Activated naive CD4-positive, alpha-beta T cell (primary cell): Measurements from ENCODE around the gene H19.

Experiments
- DNase-seq, 4 experiments: peaks; one replicate each; lab custom pipeline; 2025; lab: John Stamatoyannopoulos, UW

Gene H19

DNA sequence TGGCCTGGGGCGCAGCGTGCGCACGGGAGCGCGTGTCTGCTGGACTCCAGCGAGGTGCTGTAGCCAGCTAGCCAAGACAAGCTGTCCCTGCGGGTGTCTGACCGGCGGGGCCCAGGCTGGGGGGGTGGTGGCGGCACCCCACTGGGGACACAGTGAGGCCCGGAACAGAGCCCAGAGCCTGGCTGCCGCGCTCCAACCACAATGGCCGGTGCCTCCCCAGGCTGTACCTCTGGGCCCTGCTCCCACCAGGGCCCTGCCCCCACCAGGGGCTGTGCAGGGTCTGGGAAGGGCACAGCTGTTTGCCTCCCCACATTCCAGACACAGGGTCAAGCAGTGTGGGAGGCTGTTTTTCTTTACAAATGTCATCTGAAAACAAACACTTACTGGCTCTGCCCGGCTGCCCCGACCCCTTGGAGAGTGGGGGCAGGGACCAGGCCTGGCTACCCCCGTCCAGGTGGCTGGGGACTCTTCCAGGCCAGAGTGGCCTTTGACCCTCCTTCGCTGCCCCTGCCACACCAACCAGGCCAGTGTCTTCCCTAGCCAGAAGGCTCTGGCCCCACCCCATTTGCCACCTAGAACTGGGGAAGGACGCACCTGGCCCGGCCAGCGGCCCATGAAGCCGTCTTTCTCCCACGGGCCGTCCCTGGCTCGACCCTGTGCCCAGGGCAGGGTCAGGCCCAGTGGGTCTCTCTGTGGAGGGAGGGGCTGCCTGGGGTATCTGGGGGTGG, 14.6 kb downstream of the H19 start:
- DNase-seq = no peak

DNA sequence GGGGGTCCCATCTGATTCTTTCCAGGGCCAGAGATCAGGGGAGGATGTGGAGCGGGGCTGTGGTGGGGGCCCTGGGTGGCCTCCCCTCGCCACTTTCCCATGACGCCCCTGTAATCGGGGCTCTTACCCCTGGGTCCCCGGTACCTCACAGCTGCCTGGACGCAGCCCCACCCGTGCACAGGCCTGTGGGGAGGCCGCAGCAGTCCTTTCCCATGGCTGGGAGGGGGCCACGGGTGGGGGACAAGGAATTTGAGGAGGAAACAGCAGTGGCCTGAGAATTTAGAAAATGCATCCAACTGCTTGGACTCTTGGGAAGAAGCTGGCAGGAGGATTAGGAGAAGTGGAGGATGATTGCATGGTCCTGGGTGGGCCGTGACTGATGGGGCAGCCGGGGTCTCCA, 18.0 kb downstream of the H19 start:
- DNase-seq = no peak

DNA sequence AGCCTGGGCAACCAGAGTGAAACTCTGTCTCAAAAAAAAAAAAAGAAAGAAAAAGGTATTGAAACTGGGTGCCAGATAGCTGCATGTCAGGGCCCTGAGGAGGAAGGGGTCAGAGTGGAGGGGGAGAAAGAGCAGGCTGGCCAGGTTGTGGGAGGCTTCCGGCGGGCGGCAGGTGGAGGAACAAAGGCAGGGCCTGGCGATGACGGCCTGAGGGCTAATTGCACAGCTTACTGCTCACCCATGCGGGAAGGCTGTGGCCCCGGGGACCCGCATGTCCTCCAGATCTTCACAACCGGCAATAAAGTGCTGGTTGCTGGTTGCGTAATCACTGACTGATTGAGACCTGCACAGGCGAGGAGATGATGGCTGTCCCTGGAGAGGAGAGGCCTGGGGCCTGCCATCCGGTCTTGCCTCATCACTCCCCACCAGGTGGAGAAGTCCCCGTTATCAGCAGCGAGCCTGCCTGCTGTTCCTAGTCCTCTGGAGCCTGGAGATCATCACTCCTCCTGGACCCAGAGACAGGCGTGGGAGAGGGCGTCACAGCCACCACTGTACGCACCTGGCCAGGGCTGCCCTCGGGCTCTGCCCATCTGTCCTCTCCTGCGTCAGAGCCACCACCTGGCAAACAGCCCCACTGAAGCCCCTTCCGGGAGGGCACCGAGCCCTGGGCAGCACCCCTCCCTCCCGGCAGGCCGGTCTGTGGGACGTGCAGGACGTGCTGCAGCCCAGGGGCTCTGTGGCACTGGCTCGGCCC, 18.7 kb downstream of the H19 start:
- no peak for DNase-seq

DNA sequence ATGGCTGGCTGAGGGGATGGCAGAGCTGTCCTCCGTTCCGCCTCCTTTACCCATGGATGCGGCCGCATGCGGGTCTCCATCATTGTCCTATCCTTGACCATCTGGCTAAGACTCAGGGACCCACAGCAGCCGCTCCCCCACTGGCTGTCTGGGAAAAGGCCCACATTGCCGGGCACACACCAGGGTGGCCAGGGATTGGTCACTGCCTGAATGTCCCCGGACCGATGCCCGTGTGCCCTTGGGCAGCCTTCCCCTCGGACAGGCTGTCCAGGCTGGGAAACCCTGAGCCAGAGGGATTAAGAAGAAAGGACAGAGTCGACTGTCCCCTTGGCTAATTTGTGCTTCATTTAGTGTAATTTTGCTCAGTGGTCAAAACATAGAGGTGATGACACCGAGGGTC, 22.5 kb downstream of the H19 start:
- no peak for DNase-seq

DNA sequence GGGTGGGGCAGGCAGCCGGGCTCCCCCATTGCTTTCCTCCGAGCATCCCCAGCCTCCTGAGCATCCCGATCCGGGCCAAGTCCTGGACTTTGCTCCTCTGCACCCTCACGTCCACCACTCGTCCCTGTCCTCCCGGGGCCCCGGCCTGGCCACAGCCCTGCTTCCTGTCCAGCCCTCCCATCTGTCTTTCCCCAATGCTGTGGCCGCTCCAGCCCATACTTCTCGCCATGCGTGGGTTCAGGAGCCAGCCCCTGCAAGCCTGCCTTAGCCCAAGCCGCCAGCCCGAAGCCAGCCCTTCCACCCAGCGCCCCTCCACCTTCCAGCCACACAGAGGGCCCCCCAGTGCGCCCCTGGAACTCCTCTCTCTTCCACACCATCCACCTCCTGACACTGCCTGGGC, 26.7 kb downstream of the H19 start:
- no peak for DNase-seq

DNA sequence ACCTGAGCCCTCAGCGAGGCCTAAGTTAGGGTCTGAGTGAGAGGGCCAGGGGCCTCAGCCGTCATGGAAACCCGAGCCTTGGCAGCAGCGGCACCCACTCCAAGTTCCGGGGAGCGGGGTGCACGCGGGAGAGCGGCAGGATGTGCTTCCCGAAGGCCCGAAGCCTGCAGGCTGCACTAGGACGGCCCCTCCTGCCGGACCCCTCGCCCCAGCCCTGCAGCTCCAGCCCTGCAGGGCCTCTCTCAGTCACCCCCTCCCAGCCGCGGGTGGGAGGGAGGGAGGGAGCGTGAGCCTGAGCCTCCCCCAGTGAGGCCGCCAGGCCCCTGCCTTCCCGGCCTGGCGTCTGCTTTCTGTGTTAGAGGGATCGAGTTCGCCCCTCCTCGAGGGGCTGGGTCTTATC, 27.9 kb downstream of the H19 start:
- no peak for DNase-seq

DNA sequence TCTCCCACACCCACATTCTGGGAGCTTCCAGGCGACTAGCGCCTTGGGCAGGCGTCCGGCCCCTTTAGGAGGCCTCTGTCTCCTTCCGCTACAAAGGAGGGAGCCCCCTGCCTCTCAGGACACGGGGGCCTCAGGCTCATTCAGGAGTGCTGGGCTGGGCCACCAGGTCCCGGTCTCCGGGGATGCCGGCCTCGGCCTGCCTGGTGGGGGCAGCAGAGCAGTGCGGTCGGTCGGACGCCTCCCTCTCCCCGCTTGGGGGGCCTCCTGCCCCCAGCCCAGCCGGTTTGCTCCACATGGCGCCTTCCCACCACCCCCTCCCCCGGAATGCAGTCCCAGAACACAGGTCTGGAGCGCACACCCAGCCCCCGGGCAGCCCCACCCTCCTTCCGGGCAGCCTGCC, 28.6 kb downstream of the H19 start:
- DNase-seq = no peak

DNA sequence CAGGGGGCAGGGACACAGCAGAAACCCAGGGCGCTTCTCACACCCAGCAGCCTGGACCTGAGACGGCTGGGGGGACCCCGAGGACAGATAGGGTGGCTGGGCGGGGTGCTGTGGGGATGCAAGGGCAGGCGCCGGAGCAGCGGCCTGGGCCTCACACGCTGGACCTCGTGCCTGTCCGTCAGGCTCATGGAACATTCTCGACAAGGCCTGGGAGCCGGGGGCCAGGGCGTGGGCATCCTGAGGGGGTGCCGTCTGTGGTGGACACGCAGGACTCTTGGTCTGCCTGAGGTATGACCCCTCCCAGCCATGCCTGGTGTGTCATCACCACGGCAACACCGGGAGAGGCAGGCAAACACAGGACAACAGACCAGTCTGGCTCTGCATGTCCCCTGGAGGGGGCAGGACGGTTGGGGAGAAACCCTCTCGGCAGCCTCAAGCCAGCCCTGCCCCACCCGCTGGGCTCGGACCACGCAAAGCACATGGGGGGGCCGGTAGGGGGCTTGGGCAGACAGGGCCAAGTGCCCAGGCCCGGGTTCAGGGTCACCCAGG, 29.1 kb downstream of the H19 start:
- DNase-seq = no peak

DNA sequence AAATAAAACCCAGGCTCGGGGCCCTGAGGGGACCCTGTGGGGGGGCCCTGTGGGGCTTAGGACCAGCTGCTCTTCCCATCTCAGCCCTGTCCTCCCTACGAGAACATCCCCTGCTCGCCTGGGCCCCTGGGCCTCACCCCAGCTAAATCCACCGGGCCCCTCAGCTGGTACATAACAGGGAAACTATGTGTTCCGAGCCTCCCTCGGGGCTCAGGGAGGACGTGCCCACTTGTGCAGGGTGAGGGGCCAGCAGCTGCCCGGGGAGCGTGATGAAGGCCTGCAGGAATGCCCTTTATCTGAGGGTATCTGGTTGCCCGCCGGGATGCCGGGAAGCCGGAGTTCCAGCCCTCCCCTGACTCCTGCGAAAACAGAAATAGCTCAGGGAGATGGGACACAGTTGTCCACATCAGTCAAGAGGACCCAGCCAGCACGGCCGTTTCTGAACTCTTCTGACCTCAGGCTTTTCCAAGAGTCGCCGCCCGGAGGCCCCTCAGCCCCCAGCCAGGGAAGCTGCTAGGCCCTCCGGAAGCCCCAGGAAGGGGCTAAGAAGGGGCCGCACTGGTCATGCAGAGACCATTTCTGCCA, 29.9 kb downstream of the H19 start:
- DNase-seq = no peak

DNA sequence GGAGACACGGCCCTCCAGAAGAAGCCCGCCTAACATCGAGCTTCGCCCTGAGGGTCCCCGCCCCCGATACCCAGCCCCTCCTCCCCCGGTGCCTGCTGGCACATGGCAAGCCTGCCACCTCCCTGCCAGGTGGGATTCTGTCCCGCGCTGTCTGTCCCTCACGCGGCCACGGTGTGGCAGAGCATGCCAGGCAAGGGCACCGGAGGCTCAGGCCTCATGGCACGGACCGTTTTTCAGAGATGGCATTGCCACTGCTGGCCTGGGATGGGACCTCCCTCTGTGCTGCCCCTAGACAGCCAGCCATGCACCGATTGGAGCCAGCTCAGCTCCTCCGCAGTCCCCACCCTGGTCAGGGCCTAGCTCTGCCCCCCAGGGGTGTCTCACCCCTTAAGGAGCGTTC, 31.1 kb downstream of the H19 start:
- no peak for DNase-seq

DNA sequence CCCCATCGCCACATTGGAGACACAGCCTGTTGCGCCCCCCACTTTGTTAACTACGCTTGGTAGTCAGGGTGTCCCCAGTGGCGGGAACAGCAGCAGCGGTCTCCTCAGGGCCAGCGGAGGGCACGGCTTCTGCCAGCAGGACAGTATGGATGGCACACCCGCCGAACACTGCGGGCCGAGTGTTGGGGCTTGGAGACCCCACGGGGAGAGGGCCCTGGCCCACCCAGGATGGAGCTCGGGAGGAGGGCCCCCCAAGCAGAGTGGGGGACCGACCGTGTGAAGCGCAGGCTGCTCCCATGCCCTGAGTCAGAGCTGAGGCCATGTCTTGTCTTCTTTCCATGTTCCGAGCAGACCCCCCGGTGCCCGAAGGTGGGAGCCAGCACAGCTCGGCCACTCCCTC, 32.7 kb downstream of the H19 start:
- DNase-seq = no peak

DNA sequence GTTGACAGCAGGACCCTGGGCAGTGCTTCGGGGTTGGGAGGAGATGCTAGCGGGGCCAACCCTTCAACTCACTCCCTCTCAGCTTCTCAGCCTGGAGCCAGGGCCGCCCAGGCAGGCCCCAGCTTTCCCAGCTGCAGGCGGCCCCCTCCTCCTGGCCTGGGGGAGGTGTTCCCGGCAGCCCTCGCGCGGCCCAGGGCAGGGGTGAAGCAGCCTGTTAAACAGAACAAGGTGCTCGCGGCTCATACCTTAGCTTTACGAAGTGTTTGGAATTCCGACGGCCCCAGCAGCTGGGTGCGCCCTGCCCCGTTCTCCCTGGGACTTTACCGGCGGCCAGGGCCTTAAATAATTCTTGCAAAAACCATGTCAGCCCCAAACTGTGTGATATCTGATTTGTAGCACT, 33.3 kb downstream of the H19 start:
- no peak for DNase-seq

DNA sequence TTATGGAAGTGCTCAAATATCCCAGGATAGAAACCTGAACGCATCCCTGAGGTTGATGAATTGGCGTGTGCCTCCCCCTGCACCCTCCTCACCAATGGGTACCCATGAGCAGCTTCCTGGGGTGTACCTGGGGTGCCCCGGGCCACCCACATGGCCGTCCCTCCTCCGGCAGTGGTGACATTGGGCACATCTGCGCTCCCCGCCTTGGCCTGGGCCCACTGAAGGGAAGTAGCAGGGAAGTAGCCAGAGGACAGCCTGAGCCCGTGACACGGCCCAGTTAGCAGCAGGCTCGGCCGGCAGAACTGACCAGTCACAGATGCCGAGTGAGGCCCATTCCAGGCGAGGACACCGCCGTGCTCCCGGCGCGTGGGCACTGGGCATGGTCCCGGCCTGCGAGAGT, 33.8 kb downstream of the H19 start:
- no peak for DNase-seq

DNA sequence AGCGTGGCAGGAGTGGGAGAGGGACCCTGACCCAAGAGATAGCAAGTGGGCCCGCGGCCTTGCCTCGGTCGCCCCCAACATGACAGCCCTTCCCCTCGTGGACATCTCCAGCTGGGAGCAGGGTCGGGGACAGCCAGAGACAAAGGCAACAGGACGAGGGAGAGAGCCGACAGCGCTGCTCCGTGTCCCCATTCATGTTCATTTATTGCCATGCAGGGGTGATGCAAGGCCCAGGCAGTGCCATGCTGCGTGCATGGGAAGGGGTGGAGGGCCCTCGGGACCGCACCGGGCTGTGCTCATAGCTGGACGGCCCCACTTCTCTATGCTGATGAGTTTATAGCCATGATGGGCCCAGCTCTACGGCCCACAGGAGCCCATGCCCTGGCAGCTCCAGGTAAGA, 37.9 kb downstream of the H19 start:
- no peak for DNase-seq

DNA sequence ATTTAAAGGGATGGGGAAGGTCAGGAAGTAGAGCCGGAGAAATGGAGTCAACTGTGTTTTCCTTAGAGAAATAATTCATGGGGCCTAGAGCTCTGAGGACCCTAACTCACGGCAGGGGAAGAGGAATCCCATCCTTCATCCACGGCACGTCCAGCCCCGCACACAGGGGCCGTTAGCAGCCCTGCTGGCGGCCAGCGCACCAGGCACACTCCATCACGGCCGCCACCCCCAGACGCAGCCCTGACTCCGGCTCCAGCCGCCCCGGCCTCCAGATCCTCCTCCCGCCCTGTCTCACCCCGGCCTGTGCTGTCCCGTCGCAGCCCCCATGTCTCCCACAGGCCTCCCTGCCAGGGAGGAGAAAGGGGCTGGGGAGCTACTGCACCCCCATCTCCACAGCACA, 39.3 kb downstream of the H19 start:
- no peak for DNase-seq

DNA sequence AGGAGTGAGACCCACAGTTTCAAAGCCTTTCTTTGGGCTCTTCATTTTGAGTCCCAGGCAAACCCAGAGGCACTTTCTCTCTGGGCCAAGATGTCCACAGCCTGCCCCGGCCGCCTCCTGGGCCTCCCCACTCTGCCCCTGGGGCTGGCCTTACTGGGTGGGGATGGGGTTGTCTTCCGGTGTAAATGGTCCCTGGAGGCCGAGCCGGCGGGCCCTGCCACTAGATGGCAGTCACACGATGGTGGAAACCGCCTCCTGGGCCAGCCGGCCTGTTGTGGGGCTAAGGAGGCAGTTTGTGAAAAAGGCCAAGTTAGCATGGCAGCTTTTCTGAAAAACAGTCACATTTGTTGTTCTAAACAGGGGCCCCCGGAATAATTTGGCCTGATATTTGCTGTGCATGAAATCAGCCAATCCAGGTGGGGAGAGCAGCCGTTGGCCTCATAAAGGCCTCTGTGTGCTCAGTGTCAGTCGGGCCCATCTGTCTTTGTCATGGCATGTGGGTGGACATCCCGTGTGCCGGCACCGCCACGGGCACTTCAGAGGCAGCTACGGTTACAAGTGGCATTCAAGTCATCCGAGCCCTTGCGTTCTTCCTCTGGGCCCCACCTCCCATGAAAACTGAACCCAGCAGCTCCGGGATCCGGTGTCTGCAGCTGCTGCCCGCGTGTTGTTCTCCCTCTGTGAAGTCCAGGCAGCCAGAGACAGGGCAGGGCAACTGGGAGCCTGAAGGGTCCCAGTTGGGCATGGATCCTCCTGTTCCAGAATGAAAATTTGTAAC, 44.0 kb downstream of the H19 start:
- DNase-seq = no peak

DNA sequence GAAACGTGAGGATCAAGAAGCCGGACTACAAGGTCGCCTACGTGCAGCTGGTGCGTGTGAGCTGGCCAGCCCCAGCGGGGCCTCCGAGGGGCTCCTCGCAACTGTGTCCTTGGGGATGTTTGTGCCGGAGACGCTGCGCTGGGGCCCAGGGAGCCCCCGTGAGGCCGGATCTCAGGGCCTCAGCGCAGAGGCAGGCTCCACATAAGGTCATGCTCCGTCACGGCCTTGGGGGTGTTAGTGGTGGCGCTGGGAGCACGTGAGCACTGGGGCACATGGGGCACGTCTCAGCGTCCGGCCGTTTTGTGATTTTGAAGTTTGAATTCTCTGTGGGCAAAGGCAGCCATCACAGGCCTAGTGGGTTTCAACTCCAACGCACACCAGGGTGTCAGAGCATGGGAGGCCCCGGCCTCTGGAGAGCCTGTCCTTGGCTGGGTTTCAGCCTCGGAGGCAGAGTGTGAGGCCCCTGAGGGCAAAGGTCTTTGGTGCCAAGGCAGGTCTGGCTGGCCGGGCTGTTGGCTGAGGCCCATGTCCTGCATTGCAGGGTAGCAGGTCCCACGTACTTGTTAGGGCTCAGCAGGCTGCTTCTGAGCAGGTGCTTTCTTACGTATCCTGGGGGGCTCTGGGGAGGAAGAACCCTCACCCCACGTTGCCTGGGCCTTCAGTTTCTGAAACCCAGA, 44.7 kb downstream of the H19 start:
- no peak for DNase-seq

DNA sequence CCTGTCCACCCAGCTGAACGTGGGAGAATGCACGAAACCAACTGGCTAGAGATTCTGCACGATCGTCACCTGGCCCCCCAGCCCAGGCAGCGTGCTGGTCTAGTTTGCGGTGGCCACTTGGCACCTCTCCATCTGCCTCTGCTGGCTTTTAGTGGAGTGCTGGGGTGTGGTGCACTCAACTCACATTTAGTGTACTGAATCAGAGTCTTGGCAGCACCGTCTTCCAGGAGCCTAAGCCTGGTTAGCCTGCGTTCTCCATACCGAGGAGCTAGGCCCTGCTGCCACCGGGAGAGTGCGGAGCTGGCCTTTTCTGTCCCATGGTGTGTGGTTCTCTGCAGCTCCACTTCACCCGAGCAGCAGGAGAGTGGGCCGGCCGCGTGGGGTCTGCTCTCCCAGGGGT, 47.7 kb downstream of the H19 start:
- DNase-seq = no peak

DNA sequence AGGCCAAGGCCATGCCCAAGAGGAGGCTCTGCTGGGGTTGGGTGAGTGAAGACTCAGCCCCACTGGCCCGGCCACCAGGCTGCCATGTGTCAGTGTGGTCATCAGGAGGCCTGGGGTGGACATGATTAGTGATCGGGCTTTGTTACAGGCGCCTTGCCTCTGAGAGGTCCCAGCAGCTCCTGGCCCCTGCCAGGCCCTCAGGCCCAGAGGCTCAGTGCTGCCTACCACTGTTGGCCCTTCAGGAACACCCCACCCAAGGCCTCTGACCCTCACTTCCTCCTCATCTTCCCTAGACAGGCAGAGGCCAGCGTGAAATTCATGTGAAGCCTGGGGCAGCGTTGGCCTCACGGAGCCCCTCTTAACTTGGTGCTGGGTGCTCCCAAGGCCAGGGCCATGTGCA, 48.3 kb downstream of the H19 start:
- no peak for DNase-seq

DNA sequence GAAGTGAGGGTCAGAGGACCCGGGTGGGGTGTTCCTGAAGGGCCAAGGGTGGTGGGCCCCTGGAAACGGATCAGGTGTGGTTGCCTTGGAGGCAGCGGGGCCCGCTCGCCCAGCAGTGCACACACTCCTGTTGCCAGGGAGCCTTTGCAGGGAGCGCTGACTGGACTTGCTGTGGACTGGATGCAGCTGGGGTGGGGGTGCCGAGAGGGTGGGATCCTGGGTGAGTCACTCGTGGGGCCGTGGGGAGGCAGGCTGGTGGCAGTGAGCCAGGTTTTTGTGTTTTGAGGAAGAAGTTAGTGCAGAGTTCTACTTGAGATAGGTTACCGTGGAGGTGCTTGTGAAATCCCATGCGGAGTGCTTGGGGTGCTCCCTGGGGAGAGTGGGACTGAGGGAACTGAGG, 49.3 kb downstream of the H19 start:
- no peak for DNase-seq

DNA sequence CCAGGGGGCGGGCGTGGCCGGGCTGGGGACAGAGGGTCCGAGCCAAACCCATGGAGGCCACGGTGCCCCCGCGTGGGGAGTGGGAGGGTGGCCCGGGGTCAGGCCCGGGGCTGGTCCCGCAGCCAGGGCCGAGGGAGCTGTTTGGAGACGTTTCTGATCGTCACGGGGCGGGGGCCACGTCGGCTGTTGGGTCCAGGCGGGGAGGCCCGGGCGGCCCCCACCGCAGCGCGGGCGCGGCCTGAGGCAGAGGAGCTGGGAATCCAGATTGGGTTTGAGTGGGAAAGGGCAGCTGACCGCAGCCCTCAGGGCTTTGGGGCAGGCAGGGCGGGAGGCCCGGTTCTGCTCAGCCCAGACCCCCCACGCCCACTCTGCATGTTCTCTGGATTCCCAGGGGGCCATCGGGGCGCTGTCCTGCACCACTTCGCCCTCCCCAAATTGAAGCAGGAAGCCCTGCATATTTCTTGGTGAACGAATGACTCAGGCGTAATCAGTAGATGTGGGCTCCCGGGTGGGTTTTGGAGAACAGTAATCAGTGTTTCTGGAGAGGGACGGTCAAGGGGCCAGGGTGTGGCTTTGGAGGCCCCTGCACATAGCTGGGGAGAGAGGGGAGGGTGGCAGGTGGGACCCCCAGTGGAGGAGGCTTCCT, 49.9 kb downstream of the H19 start:
- no peak for DNase-seq
